ENCODE results near the gene MAST1. TPM values are rescaled to one million over a fixed set of nuclear protein-coding genes. Genes with fewer than 3 reads are reported as not detected.
"Not testable (repeated sequence)": the region's sequence is repeated elsewhere in the genome, so short reads cannot be mapped to it uniquely, and the experiment has no call there.

Gene MAST1
- total RNA-seq, 2 experiments from 2014 or later, result 2.4 to 3.0 TPM

- DNase-seq (no peak), ATAC-seq (no peak)
- no peaks in the 10 kb centered on the region for H3K36me3 Mint-ChIP-seq (ENCODE audit: low read depth)
- ChIA-PET CTCF (interaction anchor here (0.6 to 2.4 kb wide), 6 partner anchors 12 to 206 kb away, joined by 3 to 16 read pairs (median 3); no protein-coding TSS in a partner anchor), POLR2A (interaction anchor here (1.3 to 4.5 kb wide), 7 partner anchors 14 to 28 kb away, joined by 4 to 19 read pairs (median 7); partner anchors contain the start of genes CALR, FARSA, GCDH and KLF1)
- TF ChIP-seq CTCF (IDR thresholded peaks at IDR 0.05), result no peak
- intact Hi-C loops (cut with micrococcal nuclease), result no loop called here
- no peaks in the 10 kb centered on the region for H3K9me3 Mint-ChIP-seq
- peak overlapping the region; percentile 40 for H3K27ac Mint-ChIP-seq
- peaks cover 19% of the 10 kb centered on the region for H3K4me1 Mint-ChIP-seq (ENCODE audit: low read depth)
- no peak overlapping the region for H3K4me3 Mint-ChIP-seq
- H3K27me3 Mint-ChIP-seq, result no peaks in the 10 kb centered on the region
Observed at GRCh38 chr19:12913011-12913561, 74.8 kb downstream of the MAST1 start.

- ATAC-seq, result peak; percentile 84
- H3K4me3 Mint-ChIP-seq, result peak overlapping the region; percentile 4
Observed at GRCh38 chr19:12913851-12914690, 75.8 kb downstream of the MAST1 start.

GRCh38 chr19:12915860-12916259, 77.5 kb downstream of the MAST1 start:
- H3K27me3 Mint-ChIP-seq; DNase-seq; H3K36me3 Mint-ChIP-seq (ENCODE audit: low read depth); intact Hi-C loops (cut with micrococcal nuclease); H3K27ac Mint-ChIP-seq; ATAC-seq; H3K4me3 Mint-ChIP-seq; H3K9me3 Mint-ChIP-seq: not testable (repeated sequence)
- ChIA-PET POLR2A (interaction anchor here (0.6 to 4.5 kb wide), 5 partner anchors 17 to 180 kb away, joined by 3 to 19 read pairs (median 3); partner anchors contain the start of gene CALR), CTCF (interaction anchor here (1.2 to 4.0 kb wide), 3 partner anchors 31 to 68 kb away, joined by 3 to 14 read pairs (median 5); no protein-coding TSS in a partner anchor)
- H3K4me1 Mint-ChIP-seq (ENCODE audit: low read depth), result peaks cover 32% of the 10 kb centered on the region

More at GRCh38 chr19:12913851-12914690, 75.8 kb downstream of the MAST1 start:
- peak overlapping the region; percentile 84 for H3K27ac Mint-ChIP-seq
- CTCF ChIA-PET, result interaction anchor here (0.9 to 4.0 kb wide), 7 partner anchors 13 to 157 kb away, joined by 3 to 16 read pairs (median 4); no protein-coding TSS in a partner anchor
- peaks cover 3% of the 10 kb centered on the region for H3K36me3 Mint-ChIP-seq (ENCODE audit: low read depth)
- peaks cover 24% of the 10 kb centered on the region for H3K4me1 Mint-ChIP-seq (ENCODE audit: low read depth)
- H3K9me3 Mint-ChIP-seq, result no peaks in the 10 kb centered on the region
- no peaks in the 10 kb centered on the region for H3K27me3 Mint-ChIP-seq
- POLR2A ChIA-PET, result interaction anchor here (0.8 to 4.5 kb wide), 14 partner anchors 9 to 51 kb away, joined by 3 to 19 read pairs (median 4); partner anchors contain the start of genes CALR, FARSA, GCDH and KLF1
- peak; percentile 80 for DNase-seq
- TF ChIP-seq CTCF (IDR thresholded peaks at IDR 0.05), result no peak
- intact Hi-C loops (cut with micrococcal nuclease), result no loop called here

- no peak for ATAC-seq
- intact Hi-C loops (cut with micrococcal nuclease), result no loop called here
- CTCF ChIA-PET, result no interaction called here
Observed at GRCh38 chr19:12918253-12918652, 79.9 kb downstream of the MAST1 start.

More at GRCh38 chr19:12918253-12918652, 79.9 kb downstream of the MAST1 start:
- DNase-seq, result no peak
- Mint-ChIP-seq H3K4me1 (ENCODE audit: low read depth) (peaks cover 32% of the 10 kb centered on the region), H3K27me3 (no peaks in the 10 kb centered on the region), H3K27ac (peak overlapping the region; percentile 85), H3K36me3 (ENCODE audit: low read depth) (peaks cover 22% of the 10 kb centered on the region), H3K9me3 (no peaks in the 10 kb centered on the region), H3K4me3 (peak overlapping the region; percentile 62)
- POLR2A ChIA-PET, result interaction anchor here (2.0 to 5.4 kb wide), 3 partner anchors 10 to 19 kb away, joined by 6 to 39 read pairs (median 8); partner anchors contain the start of gene FARSA
- TF ChIP-seq CTCF (IDR thresholded peaks at IDR 0.05), result no peak
